SH-SY5Y (cell line): ENCODE results near the gene STXBP6.

Source experiments
- GATA2 ChIP-seq: IDR thresholded peaks from 2 replicates; pipeline ENCODE4 v1.6.1; 2011; ENCODE audit warnings: mild to moderate bottlenecking, low read depth, low read length
- GATA3 ChIP-seq: IDR thresholded peaks from 2 replicates; pipeline ENCODE4 v1.6.1; 2011; ENCODE audit warnings: low read depth, mild to moderate bottlenecking, low read length, moderate library complexity

DNA sequence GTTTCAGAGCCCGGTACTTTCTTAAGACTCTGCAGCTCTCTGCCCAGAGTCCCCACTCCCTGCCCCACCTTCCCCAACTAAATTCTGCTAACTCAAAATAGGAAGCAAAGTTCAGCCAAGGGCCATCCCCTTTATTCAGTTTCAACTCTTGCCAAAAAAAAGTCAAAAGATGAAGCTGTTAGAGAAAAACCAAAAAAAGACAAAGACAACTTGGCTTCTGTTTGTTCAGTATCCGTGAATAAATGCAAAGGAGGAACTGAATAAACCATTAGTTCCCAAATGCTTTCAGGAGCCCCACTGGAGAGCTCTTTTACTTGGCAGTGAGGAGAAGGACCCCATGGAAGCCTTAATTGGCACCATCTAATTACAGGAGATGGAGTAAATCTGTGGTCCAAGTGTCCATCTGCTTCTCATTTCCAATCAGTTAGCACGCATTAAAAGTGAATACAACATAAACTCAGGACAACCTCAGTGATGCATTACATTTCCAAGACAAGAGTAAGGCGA, 260.5 kb downstream of the STXBP6 start:
- TF ChIP-seq GATA2: no peak
- TF ChIP-seq GATA3: no peak
